ENCODE measurements around the gene GNLY. TPM values are rescaled to one million over a fixed set of nuclear protein-coding genes. Genes with fewer than 3 reads are reported as not detected.
"Not testable (repeated sequence)": the region's sequence is repeated elsewhere in the genome, so short reads cannot be mapped to it uniquely, and the experiment has no call there.

Gene GNLY
- 1 to 10 TPM; 1.2 to 4.7 (median 2.3) TPM for polyA plus RNA-seq

GRCh38 chr2:85694052-85695025 is at the start of gene GNLY:
Gene GNLY (plus strand): TSS chr2:85694358. CDS start chr2:85694419, 61 bp downstream.
- WGBS, 3 donors = 92 to 95% (median 92%) methylated on average over 15 of the region's 15 CpGs

GRCh38 chr2:85644909-85645308 is 49.2 kb upstream of the GNLY start:
- no peak overlapping the region for H3K27ac ChIP-seq (ENCODE audit: low read depth, low read length)
- 95% methylated on average over 7 to 8 of the region's 8 CpGs for WGBS, 3 donors

More at GRCh38 chr2:85694052-85695025, at the start of gene GNLY:
- H3K27ac ChIP-seq (ENCODE audit: low read depth, low read length) = no peak within 1 kb of the TSS

GRCh38 chr2:85646166-85646565 is 48.0 kb upstream of the GNLY start:
- no peak overlapping the region for H3K27ac ChIP-seq (ENCODE audit: low read depth, low read length)
- 89 to 93% (median 89%) methylated on average over 2 of the region's 2 CpGs for WGBS, 3 donors

- H3K27ac ChIP-seq (ENCODE audit: low read depth, low read length) = no peak overlapping the region
- 81 to 95% (median 84%) methylated on average over 10 of the region's 10 CpGs for WGBS, 3 donors
These were observed 46.2 kb upstream of the GNLY start for GRCh38 chr2:85647823-85648526.

GRCh38 chr2:85648619-85649018 is 45.5 kb upstream of the GNLY start:
- no peak overlapping the region for H3K27ac ChIP-seq (ENCODE audit: low read depth, low read length)
- 54 to 67% (median 60%) methylated on average over 2 of the region's 2 CpGs for WGBS, 3 donors

GRCh38 chr2:85649201-85650190 is 44.7 kb upstream of the GNLY start:
- H3K27ac ChIP-seq (ENCODE audit: low read depth, low read length) = no peak overlapping the region
- 77 to 90% (median 87%) methylated on average over 9 of the region's 9 CpGs for WGBS, 3 donors

GRCh38 chr2:85650456-85650855 is 43.7 kb upstream of the GNLY start:
- H3K27ac ChIP-seq (ENCODE audit: low read depth, low read length) = no peak overlapping the region
- WGBS, 3 donors = 92 to 100% (median 99%) methylated on average over 4 of the region's 4 CpGs

- H3K27ac ChIP-seq (ENCODE audit: low read depth, low read length) = no peak overlapping the region
- WGBS, 3 donors = 51 to 87% (median 86%) methylated on average over 3 of the region's 3 CpGs
These were observed 43.1 kb upstream of the GNLY start for GRCh38 chr2:85651097-85651496.

- no peak overlapping the region for H3K27ac ChIP-seq (ENCODE audit: low read depth, low read length)
- WGBS, 3 donors = 96 to 98% (median 98%) methylated on average over 2 of the region's 2 CpGs
These were observed 42.1 kb upstream of the GNLY start for GRCh38 chr2:85652056-85652455.

GRCh38 chr2:85653996-85654395 is 40.2 kb upstream of the GNLY start:
- 71 to 89% (median 77%) methylated on average over 3 of the region's 3 CpGs for WGBS, 3 donors

GRCh38 chr2:85655961-85656417 is 38.2 kb upstream of the GNLY start:
- 76 to 87% (median 77%) methylated on average over 7 of the region's 7 CpGs for WGBS, 3 donors
- H3K27ac ChIP-seq (ENCODE audit: low read depth, low read length) = no peak overlapping the region

More at GRCh38 chr2:85653996-85654395, 40.2 kb upstream of the GNLY start:
- no peak overlapping the region for H3K27ac ChIP-seq (ENCODE audit: low read depth, low read length)

GRCh38 chr2:85656468-85656867 is 37.7 kb upstream of the GNLY start:
- 82 to 91% (median 86%) methylated on average over 3 of the region's 3 CpGs for WGBS, 3 donors
- H3K27ac ChIP-seq (ENCODE audit: low read depth, low read length) = no peak overlapping the region

- WGBS, 3 donors = 91 to 98% (median 95%) methylated on average over 4 of the region's 4 CpGs
- not testable (repeated sequence) for H3K27ac ChIP-seq (ENCODE audit: low read depth, low read length)
These were observed 36.8 kb upstream of the GNLY start for GRCh38 chr2:85657399-85657798.

- H3K27ac ChIP-seq (ENCODE audit: low read depth, low read length) = no peak overlapping the region
- 83 to 94% (median 90%) methylated on average over 13 of the region's 13 CpGs for WGBS, 3 donors
These were observed 34.7 kb upstream of the GNLY start for GRCh38 chr2:85659324-85659981.

GRCh38 chr2:85660301-85660700 is 33.9 kb upstream of the GNLY start:
- 91 to 97% (median 96%) methylated on average over 10 to 11 of the region's 11 CpGs for WGBS, 3 donors
- H3K27ac ChIP-seq (ENCODE audit: low read depth, low read length) = not testable (repeated sequence)

GRCh38 chr2:85660725-85661124 is 33.4 kb upstream of the GNLY start:
- 78 to 83% (median 81%) methylated on average over 7 of the region's 7 CpGs for WGBS, 3 donors
- H3K27ac ChIP-seq (ENCODE audit: low read depth, low read length) = no peak overlapping the region

- 56 to 78% (median 60%) methylated on average over 14 of the region's 14 CpGs for WGBS, 3 donors
- peak overlapping the region; percentile 24 for H3K27ac ChIP-seq (ENCODE audit: low read depth, low read length)
These were observed 32.9 kb upstream of the GNLY start for GRCh38 chr2:85661139-85661858.

Measured in adipose tissue (tissue), 3 donors.